Activated T-cell treated with anti-CD3 and anti-CD28 coated beads for 24 hours (primary cell): Measurements from ENCODE around the gene ZAP70.
A peak's percentile ranks its signal among the peaks of the same experiment; 100 is the strongest.

Experiments used
- DNase-seq: peaks from one replicate; pipeline ENCODE4 v3.0.0-alpha.2; 2020; ENCODE audit warnings: low read depth

The ZAP70 gene

DNA sequence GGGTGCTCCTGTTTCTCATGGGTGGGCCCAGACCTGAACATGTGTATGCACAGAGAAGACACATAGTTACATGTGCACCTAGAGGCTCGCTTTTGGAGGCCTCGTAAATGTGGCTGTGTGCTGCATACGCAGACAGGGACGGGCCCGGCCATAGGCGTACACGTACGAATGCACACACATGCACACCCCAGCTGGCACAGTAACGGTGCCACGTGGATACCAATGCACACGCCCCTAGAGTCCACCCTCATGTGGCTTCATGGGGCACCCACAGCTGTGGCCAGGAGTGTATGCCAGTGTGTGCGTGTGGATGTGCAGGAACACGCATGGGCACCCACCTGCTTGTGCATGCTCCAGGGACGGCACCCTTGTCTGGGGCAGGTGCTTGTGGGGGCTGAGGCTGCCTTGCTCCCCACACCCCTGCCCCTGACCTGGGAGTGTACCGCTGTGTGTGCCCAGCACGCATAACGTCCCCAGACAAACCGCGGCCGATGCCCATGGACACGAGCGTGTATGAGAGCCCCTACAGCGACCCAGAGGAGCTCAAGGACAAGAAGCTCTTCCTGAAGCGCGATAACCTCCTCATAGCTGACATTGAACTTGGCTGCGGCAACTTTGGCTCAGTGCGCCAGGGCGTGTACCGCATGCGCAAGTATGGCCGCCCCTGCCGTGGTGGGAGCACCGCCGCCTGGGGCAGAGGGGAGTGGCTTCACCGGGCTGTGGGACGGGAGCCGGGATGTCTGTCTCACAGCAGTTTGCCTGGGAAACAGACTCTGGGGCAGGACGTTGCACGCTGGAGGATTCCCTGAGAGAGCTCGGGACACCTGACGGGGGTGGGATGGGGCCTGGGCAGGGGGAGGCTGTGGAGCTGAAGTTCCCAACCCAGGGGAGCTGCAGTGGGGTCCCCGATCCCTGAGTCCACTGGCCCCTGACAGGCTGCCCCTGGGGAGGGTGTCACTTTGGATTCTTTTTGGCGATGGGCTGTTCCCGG is 21.0 kb downstream of the ZAP70 start:
- DNase-seq, result no peak

DNA sequence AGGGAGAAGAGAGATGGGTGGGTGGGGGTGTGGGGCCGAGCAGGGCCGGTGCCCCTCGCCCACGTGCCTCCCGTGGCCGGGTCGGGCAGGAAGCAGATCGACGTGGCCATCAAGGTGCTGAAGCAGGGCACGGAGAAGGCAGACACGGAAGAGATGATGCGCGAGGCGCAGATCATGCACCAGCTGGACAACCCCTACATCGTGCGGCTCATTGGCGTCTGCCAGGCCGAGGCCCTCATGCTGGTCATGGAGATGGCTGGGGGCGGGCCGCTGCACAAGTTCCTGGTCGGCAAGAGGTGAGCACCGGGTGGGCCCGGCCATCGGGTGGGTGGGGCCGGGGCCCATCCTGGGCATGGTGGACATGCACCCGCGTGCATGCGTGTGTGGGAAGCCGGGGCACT is 21.8 kb downstream of the ZAP70 start:
- no peak for DNase-seq

DNA sequence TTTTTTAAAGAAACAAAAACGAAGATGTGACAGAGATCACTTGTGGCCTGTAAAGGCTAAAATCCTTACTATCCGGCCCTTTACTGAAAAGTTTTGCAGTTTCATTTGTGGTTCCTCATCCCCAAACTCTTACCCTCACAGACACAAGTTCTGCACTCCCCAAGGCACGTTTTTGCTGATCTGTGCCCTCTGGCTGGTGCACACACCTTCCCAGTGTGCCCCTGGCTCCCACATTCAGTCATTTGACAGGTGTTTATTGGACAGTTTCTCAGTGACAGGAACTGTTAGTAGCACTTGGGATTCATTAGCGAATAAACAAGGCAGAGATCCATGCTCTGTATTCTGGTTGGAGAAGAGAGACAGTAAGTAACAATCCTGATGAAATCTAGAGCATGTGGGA is 22.8 kb downstream of the ZAP70 start:
- no peak for DNase-seq

- no peak for DNase-seq
Measured at GRCh38 chr2:97736608-97737330, 23.4 kb downstream of the ZAP70 start.

DNA sequence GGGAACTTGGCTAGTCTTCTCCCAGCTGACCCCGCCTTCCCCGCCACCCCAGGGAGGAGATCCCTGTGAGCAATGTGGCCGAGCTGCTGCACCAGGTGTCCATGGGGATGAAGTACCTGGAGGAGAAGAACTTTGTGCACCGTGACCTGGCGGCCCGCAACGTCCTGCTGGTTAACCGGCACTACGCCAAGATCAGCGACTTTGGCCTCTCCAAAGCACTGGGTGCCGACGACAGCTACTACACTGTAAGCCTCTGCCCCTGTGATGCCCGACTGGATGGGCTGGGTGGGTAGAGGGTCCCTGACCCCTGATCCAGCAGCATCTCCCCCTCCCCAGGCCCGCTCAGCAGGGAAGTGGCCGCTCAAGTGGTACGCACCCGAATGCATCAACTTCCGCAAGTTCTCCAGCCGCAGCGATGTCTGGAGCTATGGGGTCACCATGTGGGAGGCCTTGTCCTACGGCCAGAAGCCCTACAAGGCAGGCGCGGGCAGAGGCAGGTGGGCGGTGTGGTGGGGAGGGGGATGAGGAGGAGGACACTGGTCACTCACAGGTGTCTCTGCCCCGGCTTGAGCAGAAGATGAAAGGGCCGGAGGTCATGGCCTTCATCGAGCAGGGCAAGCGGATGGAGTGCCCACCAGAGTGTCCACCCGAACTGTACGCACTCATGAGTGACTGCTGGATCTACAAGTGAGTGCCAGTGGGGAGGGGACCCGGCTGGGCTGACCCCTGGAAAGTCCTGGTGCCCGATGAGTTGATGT is 24.2 kb downstream of the ZAP70 start:
- DNase-seq, result no peak

DNA sequence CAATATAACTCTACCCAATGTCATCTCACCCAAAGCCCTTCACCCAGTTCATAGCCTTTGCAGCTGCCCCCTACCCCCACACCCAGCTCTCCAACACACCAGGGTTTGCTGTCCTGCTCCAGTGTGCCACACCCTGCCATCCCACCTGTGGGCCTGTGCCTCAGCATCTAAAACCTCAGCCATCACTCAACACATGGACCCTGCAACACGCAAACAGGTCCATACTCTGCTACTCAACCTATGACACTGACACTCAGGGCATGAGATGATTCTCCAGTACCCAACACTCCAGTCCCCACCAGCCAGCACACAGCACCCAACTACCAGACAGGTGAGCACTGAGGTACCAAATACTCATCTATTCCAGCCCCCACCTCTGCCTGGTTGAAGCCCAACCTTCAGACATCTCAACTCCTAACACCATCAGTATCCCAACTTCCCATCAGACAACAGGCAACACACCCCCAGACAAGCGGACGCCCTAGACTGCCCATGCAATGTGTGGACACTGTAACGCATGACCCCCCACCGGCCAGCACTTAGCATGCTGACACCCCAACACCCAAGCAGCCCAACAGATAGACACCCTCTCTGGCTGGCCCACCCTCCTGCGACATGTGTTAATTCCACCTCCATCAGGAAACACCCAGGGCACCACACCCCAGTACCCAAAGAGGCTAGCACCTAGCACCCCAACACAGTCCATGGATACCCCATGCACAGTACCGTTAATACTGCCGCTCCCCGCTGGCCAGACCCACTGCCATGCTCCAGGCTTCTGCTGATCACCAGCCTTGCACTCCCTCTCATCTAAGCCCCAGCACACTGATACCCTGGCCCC is 25.0 kb downstream of the ZAP70 start:
- DNase-seq, result no peak

DNA sequence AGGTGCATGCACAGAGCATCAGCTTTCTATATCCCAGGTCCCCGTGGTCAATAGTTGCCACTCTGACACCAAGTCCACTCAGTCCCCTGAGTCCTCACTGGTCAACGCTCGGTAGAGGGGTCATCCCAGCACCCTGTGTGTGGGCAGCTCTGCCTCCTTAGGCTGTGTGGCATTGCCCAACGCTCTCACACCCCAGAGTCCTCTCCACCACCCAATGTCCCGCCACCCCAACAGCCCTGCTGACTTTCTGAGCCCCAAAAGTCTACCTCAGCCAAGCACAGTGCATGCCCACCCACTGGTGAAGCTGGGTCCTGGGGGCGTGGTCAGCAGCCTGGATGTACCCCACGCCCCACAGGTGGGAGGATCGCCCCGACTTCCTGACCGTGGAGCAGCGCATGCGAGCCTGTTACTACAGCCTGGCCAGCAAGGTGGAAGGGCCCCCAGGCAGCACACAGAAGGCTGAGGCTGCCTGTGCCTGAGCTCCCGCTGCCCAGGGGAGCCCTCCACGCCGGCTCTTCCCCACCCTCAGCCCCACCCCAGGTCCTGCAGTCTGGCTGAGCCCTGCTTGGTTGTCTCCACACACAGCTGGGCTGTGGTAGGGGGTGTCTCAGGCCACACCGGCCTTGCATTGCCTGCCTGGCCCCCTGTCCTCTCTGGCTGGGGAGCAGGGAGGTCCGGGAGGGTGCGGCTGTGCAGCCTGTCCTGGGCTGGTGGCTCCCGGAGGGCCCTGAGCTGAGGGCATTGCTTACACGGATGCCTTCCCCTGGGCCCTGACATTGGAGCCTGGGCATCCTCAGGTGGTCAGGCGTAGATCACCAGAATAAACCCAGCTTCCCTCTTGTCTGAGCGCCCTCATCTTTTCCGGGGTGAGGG is 25.9 kb downstream of the ZAP70 start:
- no peak for DNase-seq

GRCh38 chr2:97739893-97740245 is 26.5 kb downstream of the ZAP70 start:
- DNase-seq, result no peak

DNA sequence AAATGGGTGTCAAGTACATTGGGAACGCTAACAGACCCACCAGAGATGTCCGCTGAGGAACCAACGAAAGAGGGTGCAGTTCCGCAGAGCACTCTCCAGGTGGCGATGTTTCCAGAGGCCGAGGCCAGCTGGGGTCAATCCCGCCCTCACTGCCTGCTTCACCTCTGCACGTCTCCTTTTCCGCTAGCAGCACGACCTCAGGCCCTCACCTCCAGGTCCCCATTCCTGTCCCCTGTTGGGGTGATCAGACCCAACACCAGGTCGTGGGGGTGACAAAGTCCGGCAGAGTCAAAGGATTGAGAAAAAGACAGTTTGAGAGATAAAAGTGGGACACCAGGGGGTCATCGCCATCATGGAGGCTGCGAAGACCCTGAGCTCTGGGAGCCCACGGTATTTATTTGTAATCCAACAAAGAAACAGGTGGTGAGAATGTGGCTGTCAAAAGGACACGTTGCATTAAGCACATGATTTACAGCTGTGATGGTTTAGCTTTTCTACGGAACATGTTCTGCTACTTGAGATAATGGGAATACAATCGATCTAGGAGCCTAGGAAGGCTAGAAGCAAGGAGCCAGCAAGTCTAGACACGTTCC is 27.3 kb downstream of the ZAP70 start:
- DNase-seq, result no peak

- no peak for DNase-seq
Measured at GRCh38 chr2:97741251-97741650, 27.9 kb downstream of the ZAP70 start.

GRCh38 chr2:97741686-97742085 is 28.3 kb downstream of the ZAP70 start:
- no peak for DNase-seq

GRCh38 chr2:97742381-97742847 is 29.0 kb downstream of the ZAP70 start:
- no peak for DNase-seq

DNA sequence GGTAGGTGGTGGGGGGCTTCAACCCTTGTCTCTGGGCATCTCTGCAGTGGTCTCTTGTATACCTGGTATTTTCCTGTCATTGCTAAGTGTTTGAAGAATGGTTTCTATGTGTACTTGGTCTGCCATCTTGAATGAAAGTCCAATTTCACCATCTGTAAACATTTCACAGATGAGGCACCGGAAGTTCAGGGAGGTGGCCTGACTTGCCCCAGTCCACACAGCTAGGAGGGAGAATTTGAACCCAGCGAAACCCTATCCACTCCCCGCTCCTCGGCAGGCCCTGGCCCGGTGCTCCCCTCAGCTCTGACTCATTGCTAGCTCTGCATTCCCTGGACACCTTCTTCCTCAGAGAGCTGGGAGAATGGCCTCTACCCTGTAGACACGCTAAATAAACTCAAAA is 30.5 kb downstream of the ZAP70 start:
- DNase-seq, result no peak

DNA sequence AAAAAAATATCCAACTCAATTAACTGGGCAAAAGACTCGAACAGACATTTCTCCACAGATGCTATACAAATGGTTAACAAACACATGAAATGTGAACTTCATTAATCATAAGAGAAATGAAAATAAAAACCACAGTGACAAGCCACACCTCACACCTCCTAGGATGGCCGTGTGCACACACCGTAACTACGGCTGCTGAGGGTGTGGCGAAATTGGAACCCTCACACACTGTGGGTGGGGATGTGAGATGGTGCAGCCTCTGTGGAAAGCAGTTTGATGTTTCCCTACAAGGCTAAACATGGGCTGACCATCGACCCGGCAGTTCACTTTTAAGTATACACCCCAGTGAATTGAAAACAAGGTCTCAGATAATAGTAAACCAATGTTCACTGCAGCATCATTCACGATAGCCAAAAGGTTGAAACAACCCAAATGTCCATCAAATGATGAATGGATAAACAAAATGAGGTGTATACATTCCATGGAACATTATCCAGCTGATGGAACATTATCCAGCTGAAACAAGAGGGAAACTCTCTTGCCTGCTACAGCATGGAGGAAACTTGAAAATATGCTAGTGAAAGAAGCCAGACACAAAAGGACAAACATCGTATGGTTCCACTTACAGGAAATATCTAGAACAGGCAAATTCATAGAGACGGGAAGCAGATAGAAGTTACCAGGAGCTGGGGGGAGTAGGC is 32.2 kb downstream of the ZAP70 start:
- DNase-seq, result peak; percentile 46

DNA sequence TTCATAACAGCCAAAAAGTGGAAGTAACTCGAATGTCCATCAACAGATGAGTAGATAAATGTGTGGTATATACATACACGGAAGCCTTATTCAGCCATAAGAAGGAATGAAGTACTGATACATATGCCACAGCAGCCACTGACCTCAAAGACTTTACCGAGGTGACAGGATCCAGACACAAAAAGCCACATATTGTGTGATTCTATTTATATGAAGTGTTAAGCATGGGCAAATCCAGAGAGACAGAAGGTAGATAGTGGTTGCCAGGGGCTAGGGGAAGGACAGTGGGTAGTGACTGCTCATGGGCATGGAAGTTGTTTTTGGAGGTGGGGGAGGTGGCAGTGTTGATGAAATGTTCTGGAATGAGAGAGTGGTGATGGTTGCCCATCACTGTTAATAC is 33.9 kb downstream of the ZAP70 start:
- DNase-seq, result no peak

DNA sequence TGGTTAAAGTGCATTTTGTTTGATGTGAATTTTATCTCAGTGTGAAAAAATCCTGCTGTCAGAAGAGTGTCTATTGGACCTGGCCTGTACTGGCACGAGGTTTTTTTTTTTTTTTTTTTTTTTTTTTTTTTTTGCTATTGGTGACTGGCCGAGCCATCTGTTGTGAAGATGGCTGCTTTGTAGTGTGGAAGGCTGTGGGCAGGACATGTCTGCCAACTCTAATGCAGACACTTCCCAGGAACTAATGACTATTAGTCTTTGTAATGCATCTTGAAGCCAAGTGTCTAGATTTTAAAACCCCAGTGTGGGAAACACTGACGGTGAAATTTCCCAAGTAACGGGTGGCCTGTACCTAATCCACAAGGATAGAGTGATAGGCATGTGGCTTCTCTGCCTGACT is 34.3 kb downstream of the ZAP70 start:
- DNase-seq, result no peak

GRCh38 chr2:97749581-97749980 is 36.2 kb downstream of the ZAP70 start:
- DNase-seq, result no peak

- DNase-seq, result no peak
Measured at GRCh38 chr2:97750017-97750416, 36.6 kb downstream of the ZAP70 start.

- no peak for DNase-seq
Measured at GRCh38 chr2:97751752-97752151, 38.4 kb downstream of the ZAP70 start.
